ENCODE measurements around the gene MICAL3. TPM values are rescaled to one million over a fixed set of nuclear protein-coding genes. Genes with fewer than 3 reads are reported as not detected.

The MICAL3 gene
- total RNA-seq, 1 donor from 2014 or later, result 47.5 TPM

- DNase-seq (ENCODE audit: low read depth), result no peak
- no peak overlapping the region for H3K4me3 ChIP-seq (ENCODE audit: low read depth, low read length)
- no peak for TF ChIP-seq CTCF (conservative IDR thresholded peaks at IDR 0.05; ENCODE audit: low read depth, low read length)
These were observed 202.3 kb downstream of the MICAL3 start for GRCh38 chr22:17822087-17822486.

GRCh38 chr22:17820879-17821439 is 203.4 kb downstream of the MICAL3 start:
- no peak for TF ChIP-seq CTCF (conservative IDR thresholded peaks at IDR 0.05; ENCODE audit: low read depth, low read length)
- no peak overlapping the region for H3K4me3 ChIP-seq (ENCODE audit: low read depth, low read length)
- DNase-seq (ENCODE audit: low read depth), result no peak

- H3K4me3 ChIP-seq (ENCODE audit: low read depth, low read length), result no peak overlapping the region
- no peak for TF ChIP-seq CTCF (conservative IDR thresholded peaks at IDR 0.05; ENCODE audit: low read depth, low read length)
- no peak for DNase-seq (ENCODE audit: low read depth)
These were observed 205.7 kb downstream of the MICAL3 start for GRCh38 chr22:17818649-17819048.

GRCh38 chr22:17818180-17818579 is 206.2 kb downstream of the MICAL3 start:
- no peak overlapping the region for H3K4me3 ChIP-seq (ENCODE audit: low read depth, low read length)
- no peak for DNase-seq (ENCODE audit: low read depth)
- TF ChIP-seq CTCF (conservative IDR thresholded peaks at IDR 0.05; ENCODE audit: low read depth, low read length), result no peak

GRCh38 chr22:17817511-17818065 is 206.8 kb downstream of the MICAL3 start:
- no peak for DNase-seq (ENCODE audit: low read depth)
- no peak for TF ChIP-seq CTCF (conservative IDR thresholded peaks at IDR 0.05; ENCODE audit: low read depth, low read length)

GRCh38 chr22:17817079-17817478 is 207.3 kb downstream of the MICAL3 start:
- no peak overlapping the region for H3K4me3 ChIP-seq (ENCODE audit: low read depth, low read length)
- TF ChIP-seq CTCF (conservative IDR thresholded peaks at IDR 0.05; ENCODE audit: low read depth, low read length), result no peak
- DNase-seq (ENCODE audit: low read depth), result no peak

More at GRCh38 chr22:17817511-17818065, 206.8 kb downstream of the MICAL3 start:
- H3K4me3 ChIP-seq (ENCODE audit: low read depth, low read length), result no peak overlapping the region

GRCh38 chr22:17816649-17817048 is 207.7 kb downstream of the MICAL3 start:
- DNase-seq (ENCODE audit: low read depth), result no peak
- H3K4me3 ChIP-seq (ENCODE audit: low read depth, low read length), result no peak overlapping the region
- TF ChIP-seq CTCF (conservative IDR thresholded peaks at IDR 0.05; ENCODE audit: low read depth, low read length), result no peak
